H9 (cell line): Measurements from ENCODE around the gene SYCP2L. TPM values are rescaled to one million over a fixed set of nuclear protein-coding genes. Genes with fewer than 3 reads are reported as not detected.

Experiments used
- DNase-seq: peaks from one replicate; pipeline ENCODE4 v3.0.0-alpha.2; 2017
- H2AFZ ChIP-seq: one replicate; pipeline ENCODE4 v1.6.1; 2013; ENCODE audit warnings: mild to moderate bottlenecking, low read length, control low read depth, moderate library complexity
- H2AK5ac ChIP-seq: 2 replicates; pipeline ENCODE4 v1.6.1; 2013; ENCODE audit warnings: low read length, control low read depth, mixed read lengths; ENCODE audit not compliant: insufficient read length
- H2BK120ac ChIP-seq: one replicate; pipeline ENCODE4 v1.6.1; 2013; ENCODE audit warnings: low read depth, mild to moderate bottlenecking, low read length, control low read depth, inconsistent platforms; ENCODE audit not compliant: poor library complexity, severe bottlenecking
- H2BK12ac ChIP-seq: 2 replicates; pipeline ENCODE4 v1.6.1; 2013; ENCODE audit warnings: low read length, control low read depth, mixed read lengths, low read depth; ENCODE audit not compliant: insufficient read length
- H2BK15ac ChIP-seq: 2 replicates; pipeline ENCODE4 v1.6.1; 2013; ENCODE audit warnings: low read depth, low read length, control low read depth
- H2BK20ac ChIP-seq: one replicate; pipeline ENCODE4 v1.6.1; 2013; ENCODE audit warnings: low read depth, mild to moderate bottlenecking, low read length, control low read depth, inconsistent platforms; ENCODE audit not compliant: poor library complexity, severe bottlenecking
- H2BK5ac ChIP-seq: 2 replicates; pipeline ENCODE4 v1.6.1; 2013; ENCODE audit warnings: low read length, control low read depth, mixed read lengths; ENCODE audit not compliant: insufficient read length
- H3K14ac ChIP-seq: 2 replicates; pipeline ENCODE4 v1.6.1; 2013; ENCODE audit warnings: low read length, control low read depth; ENCODE audit not compliant: insufficient read depth
- H3K18ac ChIP-seq: 2 replicates; pipeline ENCODE4 v1.6.1; 2013; ENCODE audit warnings: low read depth, mild to moderate bottlenecking, mixed read lengths, low read length, control low read depth; ENCODE audit not compliant: insufficient read length
- H3K23ac ChIP-seq: 2 replicates; pipeline ENCODE4 v1.6.1; 2013; ENCODE audit warnings: low read length, control low read depth, mixed read lengths, low read depth; ENCODE audit not compliant: insufficient read length
- H3K23me2 ChIP-seq: 2 replicates; pipeline ENCODE4 v1.6.1; 2013; ENCODE audit warnings: low read depth, mild to moderate bottlenecking, mixed read lengths, low read length, control low read depth; ENCODE audit not compliant: insufficient read length, poor library complexity, severe bottlenecking
- H3K27ac ChIP-seq: 2 replicates; pipeline ENCODE4 v1.5.1; 2013; ENCODE audit warnings: low read length, control low read depth, mixed read lengths, low read depth; ENCODE audit not compliant: insufficient read length
- H3K27me3 ChIP-seq: 2 replicates; pipeline ENCODE4 v1.6.1; 2013; ENCODE audit warnings: low read length, control low read depth, inconsistent platforms; ENCODE audit not compliant: insufficient read depth
- H3K4ac ChIP-seq: 2 replicates; pipeline ENCODE4 v1.6.1; 2013; ENCODE audit warnings: low read depth, mild to moderate bottlenecking, control low read depth, inconsistent platforms, low read length, moderate library complexity
- H3K4me1 ChIP-seq: 2 replicates; pipeline ENCODE4 v1.6.1; 2013; ENCODE audit warnings: low read length, control low read depth, inconsistent platforms; ENCODE audit not compliant: insufficient read depth
- H3K4me2 ChIP-seq: 2 replicates; pipeline ENCODE4 v1.6.1; 2013; ENCODE audit warnings: low read length, control low read depth, mixed read lengths; ENCODE audit not compliant: insufficient read length, insufficient read depth
- H3K56ac ChIP-seq: 2 replicates; pipeline ENCODE4 v1.6.1; 2013; ENCODE audit warnings: low read depth, mild to moderate bottlenecking, mixed read lengths, low read length, control low read depth; ENCODE audit not compliant: insufficient read length
- H3K79me1 ChIP-seq: 2 replicates; pipeline ENCODE4 v1.6.1; 2013; ENCODE audit warnings: low read depth, mild to moderate bottlenecking, moderate library complexity, low read length, control low read depth, inconsistent platforms; ENCODE audit not compliant: insufficient read depth, poor library complexity, severe bottlenecking
- H3K79me2 ChIP-seq: 2 replicates; pipeline ENCODE4 v1.6.1; 2013; ENCODE audit warnings: low read length, control low read depth, inconsistent platforms; ENCODE audit not compliant: insufficient read depth
- H3K9ac ChIP-seq: 2 replicates; pipeline ENCODE4 v1.6.1; 2013; ENCODE audit warnings: low read length, control low read depth, mixed read lengths; ENCODE audit not compliant: insufficient read length; ENCODE audit errors: extremely low read depth
- H3K9me3 ChIP-seq: one replicate; pipeline ENCODE4 v1.6.1; 2013; ENCODE audit warnings: low read depth, low read length, inconsistent platforms; ENCODE audit not compliant: control insufficient read depth
- H3T11ph ChIP-seq: one replicate; pipeline ENCODE4 v1.6.1; 2013; ENCODE audit warnings: mild to moderate bottlenecking, low read length, control low read depth, inconsistent platforms
- H4K20me1 ChIP-seq: one replicate; pipeline ENCODE4 v1.6.1; 2013; ENCODE audit not compliant: control insufficient read depth, insufficient read length, insufficient read depth
- H4K5ac ChIP-seq: 2 replicates; pipeline ENCODE4 v1.6.1; 2013; ENCODE audit warnings: low read depth, mild to moderate bottlenecking, mixed read lengths, low read length, control low read depth; ENCODE audit not compliant: insufficient read length
- H4K8ac ChIP-seq: replicated peaks from 2 replicates; pipeline ENCODE4 v1.6.1; 2013; ENCODE audit warnings: low read length, control low read depth, mixed read lengths, low read depth; ENCODE audit not compliant: insufficient read length
- H4K91ac ChIP-seq: 2 replicates; pipeline ENCODE4 v1.6.1; 2013; ENCODE audit warnings: low read depth, mild to moderate bottlenecking, moderate library complexity, mixed read lengths, low read length, control low read depth; ENCODE audit not compliant: insufficient read length
- H3K27ac Mint-ChIP-seq, 3 experiments: 2 replicates in 2 of 3; 3 replicates in 1 of 3; pipeline ENCODE4 v1.8.0; 2020 to 2021; ENCODE audit warnings: mixed read lengths in 3 of 3, mild to moderate bottlenecking in 1 of 3, moderate library complexity in 1 of 3
- H3K27me3 Mint-ChIP-seq: 2 replicates; pipeline ENCODE4 v1.8.0; 2021; ENCODE audit warnings: low read depth, mild to moderate bottlenecking, moderate library complexity, mixed read lengths
- H3K36me3 Mint-ChIP-seq, 3 experiments: 2 replicates in 2 of 3; 3 replicates in 1 of 3; pipeline ENCODE4 v1.8.0; 2020 to 2021; ENCODE audit warnings: low read depth in 3 of 3, mixed read lengths in 3 of 3; ENCODE audit not compliant: insufficient read depth in 1 of 3
- H3K4me1 Mint-ChIP-seq, 2 experiments: 2 replicates each; pipeline ENCODE4 v1.8.0; 2020; ENCODE audit warnings: mixed read lengths in 2 of 2
- H3K4me3 Mint-ChIP-seq, 2 experiments: 2 replicates in 1 of 2; 3 replicates in 1 of 2; pipeline ENCODE4 v1.8.0; 2020 to 2021; ENCODE audit warnings: mild to moderate bottlenecking in 2 of 2, mixed read lengths in 2 of 2, moderate library complexity in 1 of 2
- H3K9me3 Mint-ChIP-seq, 2 experiments: 2 replicates in 1 of 2; 3 replicates in 1 of 2; pipeline ENCODE4 v1.8.0; 2020; ENCODE audit warnings: mild to moderate bottlenecking in 2 of 2, mixed read lengths in 2 of 2, moderate library complexity in 1 of 2
- WGBS: extraction: QIAGEN DNeasy Blood & Tissue Kit; methylation state at CpG from one replicate; pipeline ENCODE4 v1.1.7; 2013; ENCODE audit warnings: missing lambda C conversion rate, low lambda C conversion rate, mixed read lengths; ENCODE audit not compliant: insufficient read length; ENCODE audit errors: extremely low coverage; 5-methylcytosine and 5-hydroxymethylcytosine counted together
- total RNA-seq: library from RNA; stranded (reverse); gene quantifications from 2 replicates; pipeline ENCODE4 v1.2.1, GENCODE V29; 2021
- TF ChIP-seq, protein P1 (sequence below): fragments of 200-600 bp; sonication (generic); conservative IDR thresholded peaks from 3 replicates; pipeline ENCODE4 v1.8.0; 2021; ENCODE audit warnings: antibody characterized with exemption, mild to moderate bottlenecking

The SYCP2L gene
- total RNA-seq, 1 experiment from 2014 or later = 3.5 TPM

DNA sequence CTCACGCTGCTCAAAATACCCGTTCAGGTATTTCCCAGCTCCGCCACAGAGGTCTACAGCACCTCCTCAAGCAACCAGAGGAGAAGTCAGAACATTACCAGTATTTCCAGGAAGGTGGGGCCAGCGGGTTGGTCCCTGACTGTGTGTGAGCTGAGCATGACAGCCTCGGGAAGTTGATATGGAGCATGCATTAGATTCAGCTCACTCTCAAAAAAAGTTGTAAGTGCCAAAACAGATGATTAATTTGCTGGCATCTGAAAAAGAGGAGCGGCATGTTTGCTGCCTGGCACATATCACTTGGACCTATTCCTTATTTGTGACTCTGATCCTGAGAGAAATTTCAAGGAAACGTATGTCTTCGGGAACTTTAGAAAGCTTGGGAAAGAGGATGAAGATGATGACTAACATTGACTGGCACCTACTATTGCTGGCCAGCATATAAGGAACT, 125.0 kb downstream of the SYCP2L start:
- Histone ChIP-seq H2BK5ac (no peak overlapping the region), H4K20me1 (no peaks in the 10 kb centered on the region), H3K4me2 (no peak overlapping the region), H2BK120ac (no peak overlapping the region), H3K79me1 (no peaks in the 10 kb centered on the region), H3K23ac (no peak overlapping the region), H3K79me2 (no peaks in the 10 kb centered on the region), H2BK20ac (no peak overlapping the region), H4K5ac (no peak overlapping the region), H3K4ac (no peak overlapping the region), H3K18ac (no peak overlapping the region), H3K9ac (no peak overlapping the region), H3T11ph (no peak overlapping the region), H3K9me3 (no peaks in the 10 kb centered on the region), H2AK5ac (no peak overlapping the region), H3K27me3 (no peaks in the 10 kb centered on the region), H2BK12ac (no peak overlapping the region), H3K14ac (no peak overlapping the region), H2AFZ (no peak overlapping the region), H3K4me1 (no peaks in the 10 kb centered on the region; the same call in 1 of the 2 replicates), H4K8ac (no peak overlapping the region), H3K27ac (no peak overlapping the region), H2BK15ac (no peak overlapping the region), H4K91ac (no peak overlapping the region), H3K56ac (no peak overlapping the region), H3K23me2 (no peaks in the 10 kb centered on the region)
- Mint-ChIP-seq H3K36me3 (no peaks in the 10 kb centered on the region), H3K27me3 (peaks cover 4% of the 10 kb centered on the region), H3K27ac (no peak overlapping the region), H3K4me1 (peaks cover 15 to 18% of the 10 kb centered on the region in 2 experiments), H3K4me3 (no peak overlapping the region), H3K9me3 (no peaks in the 10 kb centered on the region)
- TF ChIP-seq, protein P1, sequence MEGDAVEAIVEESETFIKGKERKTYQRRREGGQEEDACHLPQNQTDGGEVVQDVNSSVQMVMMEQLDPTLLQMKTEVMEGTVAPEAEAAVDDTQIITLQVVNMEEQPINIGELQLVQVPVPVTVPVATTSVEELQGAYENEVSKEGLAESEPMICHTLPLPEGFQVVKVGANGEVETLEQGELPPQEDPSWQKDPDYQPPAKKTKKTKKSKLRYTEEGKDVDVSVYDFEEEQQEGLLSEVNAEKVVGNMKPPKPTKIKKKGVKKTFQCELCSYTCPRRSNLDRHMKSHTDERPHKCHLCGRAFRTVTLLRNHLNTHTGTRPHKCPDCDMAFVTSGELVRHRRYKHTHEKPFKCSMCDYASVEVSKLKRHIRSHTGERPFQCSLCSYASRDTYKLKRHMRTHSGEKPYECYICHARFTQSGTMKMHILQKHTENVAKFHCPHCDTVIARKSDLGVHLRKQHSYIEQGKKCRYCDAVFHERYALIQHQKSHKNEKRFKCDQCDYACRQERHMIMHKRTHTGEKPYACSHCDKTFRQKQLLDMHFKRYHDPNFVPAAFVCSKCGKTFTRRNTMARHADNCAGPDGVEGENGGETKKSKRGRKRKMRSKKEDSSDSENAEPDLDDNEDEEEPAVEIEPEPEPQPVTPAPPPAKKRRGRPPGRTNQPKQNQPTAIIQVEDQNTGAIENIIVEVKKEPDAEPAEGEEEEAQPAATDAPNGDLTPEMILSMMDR = peak; percentile 29; the same call in 2 of the 3 replicates
- DNase-seq = peak; percentile 67
- WGBS = no CpG with 5 or more reads among the region's 8 CpGs
